NCI-H2196 (cell line): ENCODE data around the gene GABRQ.
"Not testable (repeated sequence)": the region's sequence is repeated elsewhere in the genome, so short reads cannot be mapped to it uniquely, and the experiment has no call there.

Experiments used
- DNase-seq: peaks from one replicate; lab custom pipeline; 2025; ENCODE audit not compliant: unreplicated experiment; lab: John Stamatoyannopoulos, UW

Gene GABRQ

DNA sequence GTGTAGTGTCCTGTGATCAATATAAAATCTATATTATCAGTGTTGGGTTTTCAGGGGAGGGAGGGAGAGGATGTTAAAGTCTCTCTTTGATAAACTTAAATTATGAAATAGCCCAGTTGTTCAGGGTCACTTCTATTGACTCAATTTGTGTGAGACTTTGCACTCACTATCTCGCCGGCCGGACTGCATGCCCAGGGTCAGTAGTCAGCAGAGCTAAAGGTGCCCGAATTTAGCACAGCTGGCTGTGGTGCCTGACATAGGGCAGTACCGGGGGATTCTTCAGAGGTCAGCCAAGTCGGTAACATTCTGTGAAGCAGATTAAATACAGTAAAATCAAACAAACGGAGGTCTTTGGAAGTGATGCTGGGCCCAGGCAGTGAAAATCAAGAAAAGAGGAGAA lies 19.2 kb downstream of the GABRQ start:
- DNase-seq, result no peak

- no peak for DNase-seq
Measured at GRCh38 chrX:152658302-152658701, 20.6 kb downstream of the GABRQ start.

- DNase-seq, result no peak
Measured at GRCh38 chrX:152663086-152663485, 25.4 kb downstream of the GABRQ start.

DNA sequence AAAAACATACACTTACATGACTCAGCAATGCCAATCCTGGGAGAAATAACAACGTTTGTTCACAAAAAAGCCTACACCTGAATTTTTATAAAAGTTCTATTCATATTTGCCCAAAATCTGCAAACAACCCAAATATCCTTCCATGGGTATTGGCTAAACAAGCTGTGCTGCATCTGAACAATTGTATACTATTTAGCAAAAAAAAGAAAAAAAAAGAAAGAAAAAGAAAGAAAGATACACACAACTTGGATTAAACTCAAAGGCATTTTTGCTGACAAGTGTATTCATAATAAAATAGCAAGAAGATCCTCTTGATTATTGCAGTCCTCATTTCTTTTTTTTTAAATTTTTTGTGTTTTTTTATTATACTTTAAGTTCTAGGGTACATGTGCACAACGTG lies 36.4 kb downstream of the GABRQ start:
- DNase-seq, result no peak

DNA sequence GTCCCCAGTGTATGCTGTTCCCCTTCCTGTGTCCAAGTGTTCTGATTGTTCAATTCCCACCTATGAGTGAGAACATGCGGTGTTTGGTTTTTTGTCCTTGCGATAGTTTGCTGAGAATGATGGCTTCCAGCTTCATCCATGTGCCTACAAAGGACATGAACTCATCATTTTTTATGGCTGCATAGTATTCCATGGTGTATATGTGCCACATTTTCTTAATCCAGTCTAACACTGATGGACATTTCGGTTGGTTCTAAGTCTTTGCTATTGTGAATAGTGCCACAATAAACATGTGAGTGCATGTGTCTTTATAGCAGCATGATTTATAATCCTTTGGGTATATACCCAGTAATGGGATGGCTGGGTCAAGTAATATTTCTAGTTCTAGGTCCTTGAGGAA lies 37.0 kb downstream of the GABRQ start:
- DNase-seq, result not testable (repeated sequence)

DNA sequence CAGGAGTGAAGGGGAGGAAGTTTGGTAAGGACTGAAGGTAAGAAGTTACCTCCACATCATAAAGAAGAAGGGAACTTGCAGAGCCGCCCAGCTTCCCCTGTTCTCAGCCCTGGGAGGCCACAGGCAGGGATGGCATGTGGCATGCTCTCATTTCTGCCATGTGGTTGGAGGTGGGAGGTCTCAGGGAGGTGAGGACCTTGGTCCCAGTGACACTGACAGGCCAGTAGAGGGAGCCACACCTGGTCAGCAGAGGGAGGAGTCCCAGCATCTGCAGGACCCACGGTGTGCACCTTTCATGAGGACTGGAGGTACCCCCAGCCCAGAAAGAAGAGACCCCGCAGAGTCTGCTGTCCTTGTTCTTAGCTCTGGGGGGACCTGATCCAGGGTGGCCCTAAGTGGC lies 43.3 kb downstream of the GABRQ start:
- not testable (repeated sequence) for DNase-seq

- DNase-seq, result not testable (repeated sequence)
Measured at GRCh38 chrX:152697952-152698931, 60.5 kb downstream of the GABRQ start, which contains the start of gene MAGEA3. MAGEA3 (plus strand) TSS chrX:152698794; CDS start chrX:152700833, 2,039 bp downstream.

DNA sequence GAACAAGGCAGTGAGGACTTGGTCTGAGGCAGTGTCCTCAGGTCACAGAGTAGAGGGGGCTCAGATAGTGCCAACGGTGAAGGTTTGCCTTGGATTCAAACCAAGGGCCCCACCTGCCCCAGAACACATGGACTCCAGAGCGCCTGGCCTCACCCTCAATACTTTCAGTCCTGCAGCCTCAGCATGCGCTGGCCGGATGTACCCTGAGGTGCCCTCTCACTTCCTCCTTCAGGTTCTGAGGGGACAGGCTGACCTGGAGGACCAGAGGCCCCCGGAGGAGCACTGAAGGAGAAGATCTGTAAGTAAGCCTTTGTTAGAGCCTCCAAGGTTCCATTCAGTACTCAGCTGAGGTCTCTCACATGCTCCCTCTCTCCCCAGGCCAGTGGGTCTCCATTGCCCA lies 62.7 kb downstream of the GABRQ start:
- not testable (repeated sequence) for DNase-seq

GRCh38 chrX:152706500-152706899 lies 68.8 kb downstream of the GABRQ start:
- not testable (repeated sequence) for DNase-seq
